Measurements from ENCODE around the gene ZNF345.

The ZNF345 gene

DNA sequence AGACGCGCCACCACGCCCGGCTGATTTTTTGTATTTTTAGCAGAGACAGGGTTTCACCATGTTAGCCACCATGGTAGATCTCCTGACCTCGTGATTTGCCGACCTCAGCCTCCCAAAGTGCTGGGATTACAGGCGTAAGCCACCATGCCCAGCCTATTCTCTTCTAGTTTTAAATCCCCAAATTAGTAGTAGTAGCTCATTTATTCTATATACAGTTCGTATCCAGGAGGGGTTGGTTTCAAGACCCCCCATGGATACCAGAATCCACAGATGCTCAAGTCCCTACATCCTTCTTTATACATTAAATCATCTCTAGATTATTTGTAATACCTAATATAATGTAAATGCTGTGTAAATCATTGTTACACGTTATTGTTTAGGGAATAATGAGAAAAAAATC lies 67.4 kb downstream of the ZNF345 start:
- DNase-seq: no peak
